HUES48 (cell line): ENCODE measurements around the gene SLC14A1.
A peak's percentile ranks its signal among the peaks of the same experiment; 100 is the strongest.

Source experiments
- H3K27ac ChIP-seq: one replicate; pipeline ENCODE4 v1.7.0; 2013; ENCODE audit warnings: low read depth, low read length, inconsistent platforms
- H3K27me3 ChIP-seq: 2 replicates; pipeline ENCODE4 v1.6.1; 2013; ENCODE audit warnings: mild to moderate bottlenecking, low read length; ENCODE audit not compliant: control insufficient read depth, insufficient read depth
- H3K36me3 ChIP-seq: 2 replicates; pipeline ENCODE4 v1.6.1; 2013; ENCODE audit warnings: low read length; ENCODE audit not compliant: control insufficient read depth, insufficient read depth
- H3K4me1 ChIP-seq: 2 replicates; pipeline ENCODE4 v1.6.1; 2013; ENCODE audit warnings: mild to moderate bottlenecking, low read length; ENCODE audit not compliant: control insufficient read depth, insufficient read depth
- H3K4me3 ChIP-seq: 2 replicates; pipeline ENCODE4 v1.5.1; 2013; ENCODE audit warnings: mild to moderate bottlenecking, low read depth, low read length
- H3K9ac ChIP-seq: 2 replicates; pipeline ENCODE4 v1.6.1; 2013; ENCODE audit warnings: mild to moderate bottlenecking, low read depth, low read length, moderate library complexity
- H3K9me3 ChIP-seq: 2 replicates; pipeline ENCODE4 v1.6.1; 2013; ENCODE audit warnings: low read length; ENCODE audit not compliant: control insufficient read depth, insufficient read depth

Gene SLC14A1

DNA sequence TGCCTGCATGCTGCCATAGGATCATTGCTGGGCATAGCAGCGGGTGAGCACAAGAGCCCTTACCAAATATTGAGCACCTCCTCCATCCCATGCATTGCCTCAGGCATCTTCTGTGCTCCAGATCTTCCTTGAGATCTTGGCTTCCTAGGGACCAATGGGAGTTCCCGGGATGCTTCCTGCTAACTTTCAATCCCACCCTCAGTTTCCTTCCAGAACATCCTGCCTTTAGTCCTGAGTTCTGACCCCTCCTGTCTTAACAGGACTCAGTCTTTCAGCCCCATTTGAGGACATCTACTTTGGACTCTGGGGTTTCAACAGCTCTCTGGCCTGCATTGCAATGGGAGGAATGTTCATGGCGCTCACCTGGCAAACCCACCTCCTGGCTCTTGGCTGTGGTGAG is 15.3 kb downstream of the SLC14A1 start:
- Histone ChIP-seq H3K9me3 (no peaks in the 10 kb centered on the region), H3K4me3 (no peak overlapping the region), H3K9ac (no peak overlapping the region), H3K27me3 (no peaks in the 10 kb centered on the region), H3K27ac (no peak overlapping the region), H3K36me3 (no peaks in the 10 kb centered on the region), H3K4me1 (peaks cover 6% of the 10 kb centered on the region; the same call in 1 of the 2 replicates)

- no peaks in the 10 kb centered on the region for H3K9me3 ChIP-seq
- no peak overlapping the region for H3K9ac ChIP-seq
- no peaks in the 10 kb centered on the region for H3K36me3 ChIP-seq
- H3K27me3 ChIP-seq = no peaks in the 10 kb centered on the region
- no peak overlapping the region for H3K4me3 ChIP-seq
- H3K4me1 ChIP-seq = peaks cover 6% of the 10 kb centered on the region; the same call in 1 of the 2 replicates
- no peak overlapping the region for H3K27ac ChIP-seq
These were observed 15.9 kb downstream of the SLC14A1 start for GRCh38 chr18:45739848-45740247.

DNA sequence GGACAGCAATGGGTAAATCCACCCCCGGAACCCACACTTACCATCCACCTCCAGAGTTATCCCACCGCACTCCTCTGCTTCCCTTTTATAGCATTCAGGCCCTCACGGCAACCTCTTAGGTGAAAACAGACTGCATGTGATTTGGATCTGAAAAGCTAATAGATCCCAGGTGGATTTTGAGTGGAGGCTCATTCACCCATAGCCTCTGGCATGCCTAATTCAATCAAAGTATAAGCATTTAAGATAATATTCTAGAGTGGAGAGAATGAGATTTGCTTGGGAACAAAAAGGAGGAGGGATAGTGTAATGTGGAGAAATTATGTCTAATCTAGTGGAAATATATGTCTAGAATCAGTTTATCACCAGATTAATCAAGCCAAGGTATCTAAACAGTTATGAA is 17.1 kb downstream of the SLC14A1 start:
- H3K27ac ChIP-seq = no peak overlapping the region
- no peaks in the 10 kb centered on the region for H3K36me3 ChIP-seq
- H3K4me1 ChIP-seq = peaks cover 6% of the 10 kb centered on the region; the same call in 1 of the 2 replicates
- no peaks in the 10 kb centered on the region for H3K27me3 ChIP-seq
- no peak overlapping the region for H3K4me3 ChIP-seq
- no peak overlapping the region for H3K9ac ChIP-seq
- no peaks in the 10 kb centered on the region for H3K9me3 ChIP-seq

DNA sequence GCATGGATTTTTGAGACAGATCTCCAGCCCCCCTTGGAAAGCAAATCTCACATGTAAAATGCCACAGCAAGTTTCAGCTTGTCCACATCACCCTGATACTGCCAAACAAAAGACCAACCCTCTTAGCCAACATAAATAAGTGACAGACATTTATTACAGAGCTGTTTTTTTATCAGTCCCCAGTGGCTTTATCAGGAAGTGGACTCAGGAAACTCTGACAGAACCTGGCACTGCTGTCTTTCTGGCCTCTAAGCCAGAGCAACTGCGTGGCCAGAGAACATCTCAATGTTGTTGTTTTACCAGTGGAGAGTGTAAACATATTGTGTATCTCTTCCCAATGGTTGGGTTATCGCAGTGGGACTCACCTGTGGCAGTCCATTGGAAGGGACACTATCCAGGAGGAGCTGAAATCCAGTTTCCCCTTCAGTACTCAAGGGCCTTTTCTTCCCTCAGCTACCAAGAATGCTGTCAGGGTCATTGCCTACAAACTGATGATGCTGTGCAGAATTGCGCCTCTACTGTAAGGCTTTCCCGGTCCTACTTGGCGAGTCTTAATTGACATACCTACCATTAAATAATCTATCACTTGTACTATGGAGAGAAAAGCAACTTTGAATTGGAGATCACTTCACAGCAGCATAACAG is 22.0 kb downstream of the SLC14A1 start:
- Histone ChIP-seq H3K27ac (no peak overlapping the region), H3K9ac (no peak overlapping the region), H3K4me3 (no peak overlapping the region), H3K9me3 (no peaks in the 10 kb centered on the region), H3K27me3 (no peaks in the 10 kb centered on the region), H3K36me3 (no peaks in the 10 kb centered on the region), H3K4me1 (0 out of 2 replicates have a peak, but pooled peaks cover 3% of the 10 kb centered on the region)

DNA sequence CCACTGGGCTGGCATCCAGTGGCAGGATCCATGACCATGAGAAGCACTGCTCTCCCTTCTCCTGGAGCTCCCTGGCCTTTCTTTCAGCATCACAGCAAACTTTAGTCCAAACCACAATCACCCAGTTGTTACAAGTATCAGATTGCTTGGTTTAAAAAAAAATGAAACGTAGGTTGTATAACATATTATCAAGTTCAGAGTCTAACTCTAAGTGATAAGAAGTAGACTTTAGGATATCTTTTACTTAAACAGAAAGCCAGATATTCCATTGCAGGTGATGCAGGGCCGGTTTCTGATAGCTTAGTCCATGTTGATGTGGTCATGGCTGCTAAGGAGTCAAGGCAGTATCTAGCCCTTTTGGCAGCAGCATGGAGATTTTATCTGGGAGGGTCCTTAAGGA is 24.5 kb downstream of the SLC14A1 start:
- H3K9me3 ChIP-seq = no peaks in the 10 kb centered on the region
- no peak overlapping the region for H3K9ac ChIP-seq
- no peak overlapping the region for H3K27ac ChIP-seq
- no peaks in the 10 kb centered on the region for H3K36me3 ChIP-seq
- no peaks in the 10 kb centered on the region for H3K4me1 ChIP-seq
- H3K4me3 ChIP-seq = no peak overlapping the region
- H3K27me3 ChIP-seq = no peaks in the 10 kb centered on the region

DNA sequence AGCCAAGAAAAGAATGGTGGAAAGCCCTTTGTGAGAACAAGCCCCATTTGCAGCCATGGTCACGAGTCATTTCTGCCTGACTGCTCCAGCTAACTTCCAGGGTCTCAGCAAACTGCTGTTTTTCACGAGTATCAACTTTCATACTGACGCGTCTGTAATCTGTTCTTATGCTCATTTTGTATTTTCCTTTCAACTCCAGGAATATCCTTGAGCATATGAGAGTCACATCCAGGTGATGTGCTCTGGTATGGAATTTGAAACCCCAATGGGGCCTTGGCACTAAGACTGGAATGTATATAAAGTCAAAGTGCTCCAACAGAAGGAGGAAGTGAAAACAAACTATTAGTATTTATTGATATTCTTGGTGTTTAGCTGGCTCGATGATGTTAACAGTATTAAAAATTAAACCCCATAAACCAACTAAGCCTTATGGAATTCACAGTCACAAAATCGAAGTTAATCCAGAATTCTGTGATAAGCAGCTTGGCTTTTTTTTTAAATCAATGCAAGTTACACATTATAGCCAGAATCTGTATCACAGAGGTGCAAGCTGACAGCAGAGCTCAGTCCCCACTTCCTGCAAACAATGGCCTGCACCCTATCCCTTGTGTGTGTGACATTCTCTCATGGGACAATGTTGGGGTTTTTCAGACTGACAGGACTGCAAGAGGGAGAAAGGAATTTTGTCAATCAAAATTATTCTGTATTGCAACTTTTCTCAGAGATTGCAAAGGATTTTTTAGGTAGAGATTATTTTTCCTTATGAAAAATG is 26.1 kb downstream of the SLC14A1 start:
- no peak overlapping the region for H3K27ac ChIP-seq
- H3K9me3 ChIP-seq = no peaks in the 10 kb centered on the region
- no peak overlapping the region for H3K4me3 ChIP-seq
- H3K9ac ChIP-seq = no peak overlapping the region
- no peaks in the 10 kb centered on the region for H3K36me3 ChIP-seq
- no peaks in the 10 kb centered on the region for H3K27me3 ChIP-seq
- H3K4me1 ChIP-seq = no peaks in the 10 kb centered on the region

- H3K27me3 ChIP-seq = no peaks in the 10 kb centered on the region
- no peak overlapping the region for H3K4me3 ChIP-seq
- H3K9me3 ChIP-seq = no peaks in the 10 kb centered on the region
- H3K4me1 ChIP-seq = 0 out of 2 replicates have a peak, but pooled peaks cover 3% of the 10 kb centered on the region
- H3K9ac ChIP-seq = no peak overlapping the region
- H3K27ac ChIP-seq = no peak overlapping the region
- no peaks in the 10 kb centered on the region for H3K36me3 ChIP-seq
These were observed 27.8 kb downstream of the SLC14A1 start for GRCh38 chr18:45751766-45752165.

DNA sequence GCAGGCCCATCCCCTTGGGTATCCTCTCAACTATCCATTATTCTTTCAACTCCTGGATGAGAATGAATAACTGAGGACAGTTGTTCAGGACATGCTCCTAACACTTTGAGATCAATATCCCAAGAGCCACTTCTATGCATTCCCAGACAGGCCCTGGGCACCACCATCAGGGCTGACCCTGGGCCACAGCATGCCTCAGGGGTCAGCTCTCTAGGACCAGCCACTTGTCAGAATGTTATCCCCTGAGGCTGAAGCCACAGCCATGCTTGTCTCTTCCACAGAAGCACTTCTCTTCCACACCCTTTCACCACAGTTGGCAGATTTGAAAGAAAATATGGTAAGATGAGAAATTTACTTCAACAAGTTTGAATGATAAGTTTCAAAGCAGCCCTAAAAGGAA is 28.7 kb downstream of the SLC14A1 start:
- peaks cover 11% of the 10 kb centered on the region for H3K4me1 ChIP-seq

GRCh38 chr18:45753286-45753685 is 29.3 kb downstream of the SLC14A1 start:
- Histone ChIP-seq H3K9ac (no peak overlapping the region), H3K36me3 (no peaks in the 10 kb centered on the region), H3K27me3 (no peaks in the 10 kb centered on the region), H3K9me3 (no peaks in the 10 kb centered on the region), H3K4me1 (peaks cover 11% of the 10 kb centered on the region), H3K27ac (no peak overlapping the region), H3K4me3 (no peak overlapping the region)

More for the DNA sequence above, 28.7 kb downstream of the SLC14A1 start:
- H3K27me3 ChIP-seq = no peaks in the 10 kb centered on the region
- no peaks in the 10 kb centered on the region for H3K9me3 ChIP-seq
- H3K9ac ChIP-seq = no peak overlapping the region
- no peak overlapping the region for H3K4me3 ChIP-seq
- H3K36me3 ChIP-seq = no peaks in the 10 kb centered on the region
- no peak overlapping the region for H3K27ac ChIP-seq

DNA sequence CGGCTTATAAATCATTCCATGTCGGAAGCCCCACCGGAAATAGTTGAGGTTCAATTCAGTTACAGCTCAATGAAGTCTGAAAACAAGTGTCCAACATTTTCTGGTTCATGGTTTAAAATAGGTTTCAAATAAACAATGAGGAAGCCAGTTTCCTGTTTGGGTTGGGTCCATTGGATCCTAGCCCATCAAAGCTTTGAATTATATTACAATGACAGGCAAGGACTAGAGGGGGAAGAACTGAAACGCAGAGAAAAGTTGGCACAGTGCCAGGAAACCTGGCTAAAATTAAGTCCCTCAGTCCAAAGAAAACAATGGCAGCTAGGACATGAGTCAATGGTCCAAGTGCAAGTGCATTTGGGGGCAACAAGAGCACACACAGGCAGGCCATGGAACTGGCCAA is 32.0 kb downstream of the SLC14A1 start:
- Histone ChIP-seq H3K27me3 (no peaks in the 10 kb centered on the region), H3K36me3 (no peaks in the 10 kb centered on the region), H3K27ac (no peak overlapping the region), H3K9ac (no peak overlapping the region), H3K9me3 (no peaks in the 10 kb centered on the region), H3K4me1 (peaks cover 30% of the 10 kb centered on the region), H3K4me3 (no peak overlapping the region)

GRCh38 chr18:45757005-45757404 is 33.0 kb downstream of the SLC14A1 start:
- peaks cover 32% of the 10 kb centered on the region for H3K4me1 ChIP-seq
- no peak overlapping the region for H3K4me3 ChIP-seq
- H3K9ac ChIP-seq = no peak overlapping the region
- no peaks in the 10 kb centered on the region for H3K9me3 ChIP-seq
- H3K36me3 ChIP-seq = no peaks in the 10 kb centered on the region
- no peaks in the 10 kb centered on the region for H3K27me3 ChIP-seq
- peak overlapping the region; percentile 66 for H3K27ac ChIP-seq
